Liver (tissue), 3 donors: ENCODE results near the gene NEK7.

Experiments used
- CTCF ChIP-seq: fragments of 150-350 bp; IDR thresholded peaks from 2 replicates; pipeline ENCODE4 v1.5.1; 2017; ENCODE audit warnings: improper control_type of control experiment, low read depth, low read length; ENCODE audit not compliant: missing input control
- EGR1 ChIP-seq, 2 donors: IDR thresholded peaks; 2 replicates each; pipeline ENCODE4 v1.6.1; 2016 to 2018; ENCODE audit warnings: antibody characterized with exemption in 2 of 2, low read depth in 2 of 2
- FOXA1 ChIP-seq: IDR thresholded peaks from 2 replicates; pipeline ENCODE4 v1.6.1; 2016; ENCODE audit warnings: antibody characterized with exemption
- NR2F2 ChIP-seq: IDR thresholded peaks from 2 replicates; pipeline ENCODE4 v1.6.1; 2016; ENCODE audit warnings: antibody characterized with exemption
- REST ChIP-seq: IDR thresholded peaks from 2 replicates; pipeline ENCODE4 v1.6.1; 2016; ENCODE audit warnings: antibody characterized with exemption, mild to moderate bottlenecking
- RXRA ChIP-seq, 2 donors: IDR thresholded peaks; 2 replicates each; pipeline ENCODE4 v1.6.1; 2017 to 2018; ENCODE audit warnings: antibody characterized with exemption in 2 of 2, mild to moderate bottlenecking in 1 of 2
- SP1 ChIP-seq: IDR thresholded peaks from 2 replicates; pipeline ENCODE4 v1.6.1; 2018; ENCODE audit warnings: antibody characterized with exemption, mild to moderate bottlenecking
- YY1 ChIP-seq: IDR thresholded peaks from 2 replicates; pipeline ENCODE4 v1.6.1; 2016; ENCODE audit warnings: antibody characterized with exemption, mild to moderate bottlenecking
- donor health status: healthy.
- donor health status: healthy.

GRCh38 chr1:198116069-198116468, 40.7 kb upstream of the NEK7 start:
- TF ChIP-seq EGR1 (IDR thresholded peaks at IDR 0.05; ENCODE audit: low read depth in 2 of 2) (no peak), NR2F2 (no peak), CTCF (no peak), SP1 (no peak), RXRA (IDR thresholded peaks at IDR 0.05) (no peak), YY1 (no peak), FOXA1 (no peak), REST (no peak)
